K562 (cell line): ENCODE measurements around the gene ZNF322. TPM values are rescaled to one million over a fixed set of nuclear protein-coding genes. Genes with fewer than 3 reads are reported as not detected.

Source experiments
- ARID2 ChIP-seq: fragments of 450-650 bp; IDR thresholded peaks from 2 replicates; pipeline ENCODE4 v1.6.1; 2017; ENCODE audit warnings: antibody characterized with exemption, mild to moderate bottlenecking
- FOXA3 ChIP-seq, 2 experiments: fragments of 450-650 bp in 1 of 2; sonication (generic) in 1 of 2; formaldehyde crosslinking; IDR thresholded peaks in 1 of 2; conservative IDR thresholded peaks in 1 of 2; 2 replicates each; pipeline versions ENCODE4 v1.4.0 to v1.8.0; 2020 to 2022; ENCODE audit warnings: mild to moderate bottlenecking in 2 of 2, missing genetic modification reagents in 1 of 2
- MED1 ChIP-seq: sonication (generic); formaldehyde crosslinking; IDR thresholded peaks from 2 replicates; pipeline ENCODE4 v1.8.1; 2023; ENCODE audit warnings: missing genetic modification reagents, borderline replicate concordance
- MXI1 ChIP-seq: IDR thresholded peaks from 2 replicates; pipeline ENCODE4 v1.6.1; 2011; ENCODE audit warnings: low read depth, mild to moderate bottlenecking, improper control_type of control experiment, low read length
- POLR2B ChIP-seq: fragments of 450-650 bp; IDR thresholded peaks from 2 replicates; pipeline ENCODE4 v1.6.1; 2018; ENCODE audit warnings: low read depth; ENCODE audit not compliant: partially characterized antibody
- POLR2H ChIP-seq: IDR thresholded peaks from 2 replicates; pipeline ENCODE4 v1.6.1; 2016; ENCODE audit warnings: missing genetic modification characterization, low read depth, mild to moderate bottlenecking, control low read depth, missing compliant biosample characterization, moderate library complexity
- SRSF9 ChIP-seq: fragments of 200-400 bp; formaldehyde crosslinking; IDR thresholded peaks from 2 replicates; pipeline ENCODE4 v1.6.1; 2017; ENCODE audit warnings: low read depth, low read length, borderline replicate concordance
- ZNF699 ChIP-seq: fragments of 250-450 bp; sonication (Bioruptor Pico); IDR thresholded peaks from 2 replicates; pipeline ENCODE4 v1.8.0; 2021; ENCODE audit warnings: mild to moderate bottlenecking, moderate library complexity; ENCODE audit not compliant: insufficient replicate concordance
- ZNF785 ChIP-seq: fragments of 250-450 bp; sonication (Bioruptor Pico); IDR thresholded peaks from 2 replicates; pipeline ENCODE4 v1.4.0; 2020; ENCODE audit warnings: mild to moderate bottlenecking
- polyA plus RNA-seq, 8 experiments: library from polyadenylated mRNA; depleted of rRNA in 4 of 8; stranded (reverse) in 5 of 8; unstranded in 3 of 8; fragments of >200 nt; fragmentation: Nextera tagmentation in 2 of 8; fragmentation: Illumina TruSeq in 1 of 8; extraction: Ambion mirVana in 2 of 8; extraction: Trizol in 1 of 8; gene quantifications; 2 replicates each; pipeline versions ENCODE4 v1.2.1 to v1.2.3, GENCODE V29; 2011 to 2014; ENCODE audit warnings: inconsistent platforms in 1 of 8, missing spikeins in 1 of 8
- total RNA-seq, 7 experiments: library from RNA; depleted of rRNA in 6 of 7; stranded (reverse); fragments of >200 nt in 6 of 7; fragmentation: Illumina TruSeq in 2 of 7; extraction: Trizol in 2 of 7; gene quantifications; 2 replicates each; pipeline versions ENCODE4 v1.2.1 to v1.2.3, GENCODE V29; 2011 to 2021; ENCODE audit warnings: low replicate concordance in 1 of 7
- TF ChIP-seq, protein P1 (sequence below), 2 experiments: fragments of 450-650 bp; formaldehyde crosslinking in 1 of 2; IDR thresholded peaks; 2 replicates each; pipeline versions ENCODE4 v1.4.0 to v1.6.1; 2014 to 2020; ENCODE audit warnings: mild to moderate bottlenecking in 2 of 2, borderline replicate concordance in 1 of 2, low read depth in 1 of 2
- TF ChIP-seq, protein P2 (sequence below): fragments of 250-450 bp; sonication (Bioruptor Pico); IDR thresholded peaks from 2 replicates; pipeline ENCODE4 v1.9.0; 2021; ENCODE audit warnings: mild to moderate bottlenecking, inconsistent platforms
- TF ChIP-seq, protein P3 (sequence below): sonication (generic); formaldehyde crosslinking; IDR thresholded peaks from 2 replicates; pipeline ENCODE4 v1.8.0; 2022; ENCODE audit warnings: missing genetic modification reagents, mild to moderate bottlenecking, borderline replicate concordance
- TF ChIP-seq, protein P4 (sequence below): fragments of 450-650 bp; formaldehyde crosslinking; IDR thresholded peaks from 2 replicates; pipeline ENCODE4 v1.4.0; 2022; ENCODE audit warnings: mild to moderate bottlenecking, moderate library complexity

Gene ZNF322
- total and polyA plus RNA-seq, 9 of the 15 experiments (the other 6 are each of a cell fraction or from before 2014, with no cell fraction given): 4.7 to 31.2 (median 18.7) TPM

DNA sequence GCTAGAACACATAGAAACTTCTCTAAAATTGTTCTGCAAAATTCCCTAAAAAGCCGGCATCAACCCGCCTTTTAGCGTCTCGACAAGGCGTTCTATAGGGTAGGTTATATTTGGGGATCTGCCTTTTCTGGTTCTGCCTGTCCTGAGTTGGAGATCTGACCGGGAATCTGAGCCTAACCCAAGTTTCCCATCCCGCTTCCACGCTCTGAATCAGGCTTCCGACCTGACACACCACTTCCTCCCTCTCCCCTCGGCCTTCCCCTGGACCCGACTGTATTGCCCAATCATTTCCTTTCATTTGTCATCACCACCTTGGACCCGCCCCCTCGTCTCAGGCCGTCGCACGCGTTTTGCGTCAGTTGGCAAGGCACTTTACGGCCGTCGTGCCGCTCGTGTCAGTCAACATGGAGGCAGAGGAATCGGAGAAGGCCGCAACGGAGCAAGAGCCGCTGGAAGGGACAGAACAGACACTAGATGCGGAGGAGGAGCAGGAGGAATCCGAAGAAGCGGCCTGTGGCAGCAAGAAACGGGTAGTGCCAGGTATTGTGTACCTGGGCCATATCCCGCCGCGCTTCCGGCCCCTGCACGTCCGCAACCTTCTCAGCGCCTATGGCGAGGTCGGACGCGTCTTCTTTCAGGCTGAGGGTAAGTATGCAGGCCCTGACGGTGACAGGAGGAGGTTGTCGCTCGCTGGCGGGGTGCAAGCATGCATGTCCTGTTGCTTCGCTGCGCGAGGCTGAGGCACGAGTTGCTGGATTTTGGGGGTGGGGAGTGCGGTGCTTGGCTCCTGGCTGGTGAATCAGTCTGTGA is 62.8 kb downstream of the ZNF322 start, which contains the start of gene ABT1 (continued):
- TF ChIP-seq, protein P1, sequence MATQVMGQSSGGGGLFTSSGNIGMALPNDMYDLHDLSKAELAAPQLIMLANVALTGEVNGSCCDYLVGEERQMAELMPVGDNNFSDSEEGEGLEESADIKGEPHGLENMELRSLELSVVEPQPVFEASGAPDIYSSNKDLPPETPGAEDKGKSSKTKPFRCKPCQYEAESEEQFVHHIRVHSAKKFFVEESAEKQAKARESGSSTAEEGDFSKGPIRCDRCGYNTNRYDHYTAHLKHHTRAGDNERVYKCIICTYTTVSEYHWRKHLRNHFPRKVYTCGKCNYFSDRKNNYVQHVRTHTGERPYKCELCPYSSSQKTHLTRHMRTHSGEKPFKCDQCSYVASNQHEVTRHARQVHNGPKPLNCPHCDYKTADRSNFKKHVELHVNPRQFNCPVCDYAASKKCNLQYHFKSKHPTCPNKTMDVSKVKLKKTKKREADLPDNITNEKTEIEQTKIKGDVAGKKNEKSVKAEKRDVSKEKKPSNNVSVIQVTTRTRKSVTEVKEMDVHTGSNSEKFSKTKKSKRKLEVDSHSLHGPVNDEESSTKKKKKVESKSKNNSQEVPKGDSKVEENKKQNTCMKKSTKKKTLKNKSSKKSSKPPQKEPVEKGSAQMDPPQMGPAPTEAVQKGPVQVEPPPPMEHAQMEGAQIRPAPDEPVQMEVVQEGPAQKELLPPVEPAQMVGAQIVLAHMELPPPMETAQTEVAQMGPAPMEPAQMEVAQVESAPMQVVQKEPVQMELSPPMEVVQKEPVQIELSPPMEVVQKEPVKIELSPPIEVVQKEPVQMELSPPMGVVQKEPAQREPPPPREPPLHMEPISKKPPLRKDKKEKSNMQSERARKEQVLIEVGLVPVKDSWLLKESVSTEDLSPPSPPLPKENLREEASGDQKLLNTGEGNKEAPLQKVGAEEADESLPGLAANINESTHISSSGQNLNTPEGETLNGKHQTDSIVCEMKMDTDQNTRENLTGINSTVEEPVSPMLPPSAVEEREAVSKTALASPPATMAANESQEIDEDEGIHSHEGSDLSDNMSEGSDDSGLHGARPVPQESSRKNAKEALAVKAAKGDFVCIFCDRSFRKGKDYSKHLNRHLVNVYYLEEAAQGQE (IDR thresholded peaks at IDR 0.05; ENCODE audit: borderline replicate concordance): no peak
- TF ChIP-seq, protein P1 (CRISPR knock-in tag; IDR thresholded peaks at IDR 0.05; ENCODE audit: low read depth): 0 out of 2 replicates have a peak, but pooled peaks have one; percentile 33
- TF ChIP-seq, protein P2, sequence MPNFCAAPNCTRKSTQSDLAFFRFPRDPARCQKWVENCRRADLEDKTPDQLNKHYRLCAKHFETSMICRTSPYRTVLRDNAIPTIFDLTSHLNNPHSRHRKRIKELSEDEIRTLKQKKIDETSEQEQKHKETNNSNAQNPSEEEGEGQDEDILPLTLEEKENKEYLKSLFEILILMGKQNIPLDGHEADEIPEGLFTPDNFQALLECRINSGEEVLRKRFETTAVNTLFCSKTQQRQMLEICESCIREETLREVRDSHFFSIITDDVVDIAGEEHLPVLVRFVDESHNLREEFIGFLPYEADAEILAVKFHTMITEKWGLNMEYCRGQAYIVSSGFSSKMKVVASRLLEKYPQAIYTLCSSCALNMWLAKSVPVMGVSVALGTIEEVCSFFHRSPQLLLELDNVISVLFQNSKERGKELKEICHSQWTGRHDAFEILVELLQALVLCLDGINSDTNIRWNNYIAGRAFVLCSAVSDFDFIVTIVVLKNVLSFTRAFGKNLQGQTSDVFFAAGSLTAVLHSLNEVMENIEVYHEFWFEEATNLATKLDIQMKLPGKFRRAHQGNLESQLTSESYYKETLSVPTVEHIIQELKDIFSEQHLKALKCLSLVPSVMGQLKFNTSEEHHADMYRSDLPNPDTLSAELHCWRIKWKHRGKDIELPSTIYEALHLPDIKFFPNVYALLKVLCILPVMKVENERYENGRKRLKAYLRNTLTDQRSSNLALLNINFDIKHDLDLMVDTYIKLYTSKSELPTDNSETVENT (CRISPR knock-in tag): peak; percentile 10; the same call in 1 of the 2 replicates
- TF ChIP-seq FOXA3 (CRISPR knock-in tag; conservative IDR thresholded peaks at IDR 0.05 in 1 of 2, IDR thresholded peaks at IDR 0.05 in 1 of 2): peak; percentile 66 to 96; a peak in 3 of 4 replicates
- TF ChIP-seq, protein P3, sequence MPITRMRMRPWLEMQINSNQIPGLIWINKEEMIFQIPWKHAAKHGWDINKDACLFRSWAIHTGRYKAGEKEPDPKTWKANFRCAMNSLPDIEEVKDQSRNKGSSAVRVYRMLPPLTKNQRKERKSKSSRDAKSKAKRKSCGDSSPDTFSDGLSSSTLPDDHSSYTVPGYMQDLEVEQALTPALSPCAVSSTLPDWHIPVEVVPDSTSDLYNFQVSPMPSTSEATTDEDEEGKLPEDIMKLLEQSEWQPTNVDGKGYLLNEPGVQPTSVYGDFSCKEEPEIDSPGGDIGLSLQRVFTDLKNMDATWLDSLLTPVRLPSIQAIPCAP (CRISPR knock-in tag): no peak
- no peak for TF ChIP-seq ARID2
- TF ChIP-seq SRSF9: no peak
- no peak for TF ChIP-seq MED1 (CRISPR knock-in tag)
- TF ChIP-seq, protein P4, sequence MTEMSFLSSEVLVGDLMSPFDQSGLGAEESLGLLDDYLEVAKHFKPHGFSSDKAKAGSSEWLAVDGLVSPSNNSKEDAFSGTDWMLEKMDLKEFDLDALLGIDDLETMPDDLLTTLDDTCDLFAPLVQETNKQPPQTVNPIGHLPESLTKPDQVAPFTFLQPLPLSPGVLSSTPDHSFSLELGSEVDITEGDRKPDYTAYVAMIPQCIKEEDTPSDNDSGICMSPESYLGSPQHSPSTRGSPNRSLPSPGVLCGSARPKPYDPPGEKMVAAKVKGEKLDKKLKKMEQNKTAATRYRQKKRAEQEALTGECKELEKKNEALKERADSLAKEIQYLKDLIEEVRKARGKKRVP (CRISPR knock-in tag): no peak
- TF ChIP-seq MXI1: peak; percentile 79
- TF ChIP-seq ZNF785 (CRISPR knock-in tag): no peak
- peak; percentile 97 for TF ChIP-seq POLR2B
- peak; percentile 95 for TF ChIP-seq POLR2H (tag)
- no peak for TF ChIP-seq ZNF699 (CRISPR knock-in tag)
